Activated CD4-positive, alpha-beta T cell treated with anti-CD3 and anti-CD28 coated beads for 48 hours (primary cell): Measurements from ENCODE around the gene AKAP8L.
"Not testable (repeated sequence)": the region's sequence is repeated elsewhere in the genome, so short reads cannot be mapped to it uniquely, and the experiment has no call there.

Source experiments
- DNase-seq: peaks from one replicate; pipeline ENCODE4 v3.0.0-alpha.2; 2020

AKAP8L gene

DNA sequence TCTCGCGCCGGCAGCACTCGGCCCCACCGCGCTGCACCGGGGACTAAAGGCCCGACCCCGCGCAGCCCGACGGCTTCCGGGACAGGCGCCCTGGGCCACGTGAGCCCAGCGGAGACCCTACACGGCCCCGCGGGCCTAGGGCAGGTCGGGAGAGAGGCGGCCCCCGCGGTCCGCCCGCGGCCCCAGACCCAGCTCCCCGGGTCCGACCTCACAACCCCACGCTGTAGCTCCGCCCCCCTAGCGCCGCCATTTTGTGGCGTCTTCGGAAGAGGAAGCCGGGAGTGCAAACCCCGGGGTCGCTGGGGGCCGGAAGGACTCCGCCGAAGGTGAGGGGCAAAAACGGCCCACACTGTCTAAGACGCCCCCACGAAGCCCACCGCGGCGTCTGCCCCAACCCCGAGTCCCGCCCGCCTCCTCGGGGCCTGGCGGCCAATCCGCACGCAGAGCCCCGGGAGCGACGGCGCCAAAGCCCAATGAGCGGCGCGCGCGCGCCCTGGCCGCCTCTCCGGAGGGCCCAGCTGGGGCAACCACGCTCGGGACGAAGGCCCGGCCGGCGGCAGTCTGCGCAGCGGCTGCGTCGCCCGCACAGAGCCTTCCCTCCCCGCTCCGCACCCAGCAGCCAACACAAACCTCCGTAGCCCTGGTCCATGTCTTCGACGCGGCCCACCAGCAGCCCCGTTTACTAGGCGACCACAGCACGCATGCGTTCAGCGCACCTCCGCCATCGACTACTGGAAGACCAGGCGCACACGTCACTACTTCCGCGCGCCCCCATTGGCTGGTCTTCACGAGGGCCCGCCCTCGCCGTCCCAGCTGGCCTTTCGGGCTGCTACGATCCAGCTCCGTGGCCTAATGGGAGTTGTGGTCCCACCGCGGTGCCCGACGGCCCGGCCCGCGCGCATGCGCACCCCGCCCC lies 39.4 kb downstream of the AKAP8L start, which contains the start of gene AKAP8:
TSS of gene AKAP8 (minus strand) at position 705 of the 916 bp plus-strand sequence. CDS start at position 649, 56 bp downstream.
- peak; percentile 98 for DNase-seq

DNA sequence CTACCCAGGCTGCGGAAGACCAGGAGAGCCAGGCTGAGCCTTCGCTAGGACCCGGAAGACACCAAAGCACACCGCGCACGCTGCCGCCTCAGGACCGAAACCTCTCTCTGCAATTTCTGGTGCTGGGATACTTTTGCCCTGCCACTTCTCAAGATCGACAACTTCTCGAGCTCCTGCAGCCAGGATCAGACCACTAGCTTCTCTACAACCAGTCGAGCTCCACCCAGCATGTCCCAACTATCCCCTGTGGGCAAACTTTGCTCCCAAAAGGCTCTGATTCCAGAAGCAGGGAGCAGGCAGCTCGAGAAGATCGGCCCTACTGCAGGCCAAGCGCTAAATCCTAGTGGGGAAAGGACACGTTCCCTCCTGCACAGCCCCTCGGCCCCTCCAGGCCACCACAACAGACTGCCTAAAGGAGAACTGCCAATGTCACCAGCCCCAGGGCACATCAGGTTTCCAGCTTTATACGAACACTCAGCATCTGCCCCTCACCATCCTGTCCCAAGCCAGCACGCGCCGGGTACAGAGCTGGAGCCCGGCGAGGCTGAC lies 40.2 kb downstream of the AKAP8L start:
- peak; percentile 74 for DNase-seq

DNA sequence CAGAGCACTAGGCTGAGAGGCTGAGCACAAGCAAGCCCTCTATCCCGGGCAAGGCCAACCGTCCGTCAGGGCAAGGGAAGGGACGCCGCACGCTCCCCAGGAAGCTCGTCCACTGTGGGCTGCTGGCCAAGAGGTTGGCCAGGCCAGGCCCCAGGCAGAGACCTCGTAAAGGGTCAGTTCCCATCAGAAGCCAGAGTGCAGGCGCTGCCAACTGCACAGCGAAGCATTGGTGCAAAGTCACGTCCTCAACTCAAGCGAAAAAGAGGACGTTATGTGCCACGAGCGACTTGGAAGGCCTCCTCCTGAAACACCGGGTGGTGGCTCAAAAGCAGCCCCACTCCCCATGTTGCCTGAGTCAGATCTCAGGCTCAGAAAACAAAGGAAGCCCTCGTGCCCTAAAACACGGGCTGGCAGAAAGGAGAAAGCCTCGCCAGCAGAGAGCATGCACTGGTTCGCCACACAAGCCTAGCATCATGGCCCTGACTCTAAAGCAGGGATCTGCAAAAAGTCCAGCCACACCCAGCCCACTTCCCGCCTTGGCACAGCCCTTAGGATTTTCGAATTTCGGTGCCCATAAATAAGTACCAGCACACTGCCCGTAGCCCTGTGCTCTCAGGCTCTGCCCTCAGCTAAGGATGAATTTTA lies 43.9 kb downstream of the AKAP8L start:
- no peak for DNase-seq

DNA sequence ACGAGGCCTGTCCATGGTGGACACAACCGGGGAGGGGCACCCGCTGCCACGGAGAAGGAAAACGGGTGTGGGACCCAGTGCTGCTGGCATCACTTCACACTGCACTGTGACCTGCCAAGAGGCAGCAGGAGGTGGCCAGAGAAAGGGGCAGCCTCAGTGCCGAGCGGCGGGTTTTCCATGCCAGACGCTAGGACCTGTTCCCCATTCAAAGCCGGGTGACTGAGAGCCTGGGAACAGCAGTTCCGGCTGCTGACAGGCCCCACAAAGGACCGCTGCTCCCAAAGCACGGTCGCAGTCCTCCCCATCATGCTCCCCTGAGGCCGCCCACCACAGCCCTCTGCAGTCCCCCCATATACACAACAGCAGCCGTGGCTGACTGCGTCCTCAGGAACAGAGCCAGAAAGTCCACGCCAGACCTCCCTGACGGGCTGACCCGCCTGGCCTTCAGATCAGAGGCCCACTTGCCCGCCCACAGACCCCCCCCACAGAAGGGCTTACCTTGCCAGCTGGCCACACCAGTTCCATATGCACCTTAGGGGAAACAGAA lies 44.6 kb downstream of the AKAP8L start:
- no peak for DNase-seq

DNA sequence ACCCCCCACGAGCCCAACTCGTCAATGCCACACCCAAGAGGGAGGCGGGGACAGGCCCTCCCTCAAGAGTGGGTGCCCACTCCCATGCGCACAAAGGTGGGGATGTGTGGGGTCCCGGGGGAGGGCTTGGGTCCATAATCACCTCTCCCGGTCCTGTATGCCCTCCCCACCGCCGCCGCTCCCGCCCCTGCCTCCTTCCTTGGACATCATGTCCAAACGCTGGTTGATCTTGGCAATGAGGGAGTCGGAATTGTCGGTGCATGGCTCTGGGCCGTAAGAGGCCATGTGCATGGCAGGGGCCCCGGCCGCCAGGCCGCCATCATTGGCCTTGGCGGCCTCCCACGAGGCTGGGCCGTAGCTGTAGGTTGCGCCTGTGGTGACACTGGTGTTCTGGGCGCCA lies 45.1 kb downstream of the AKAP8L start:
- no peak for DNase-seq

DNA sequence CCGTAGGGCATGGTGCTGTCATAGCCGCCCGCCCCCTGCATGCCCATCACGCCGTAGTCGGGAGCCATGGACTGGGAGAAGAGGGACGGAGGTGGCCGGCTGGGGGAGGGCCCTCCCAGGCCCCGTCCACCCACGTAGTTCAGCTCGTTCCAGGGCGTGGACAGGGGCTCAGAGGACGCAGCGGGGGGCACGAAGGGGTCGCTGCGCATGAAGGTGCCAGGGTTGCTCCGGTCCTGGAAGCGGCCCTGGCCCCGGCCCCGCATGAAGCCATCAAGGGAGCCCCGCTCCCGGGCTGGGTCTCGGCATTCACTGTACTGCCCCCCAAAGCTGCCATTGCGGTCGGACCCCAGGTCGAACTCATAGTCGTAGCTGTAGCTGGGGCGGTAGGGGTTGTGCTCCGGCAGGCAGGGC lies 45.9 kb downstream of the AKAP8L start:
- no peak for DNase-seq

DNA sequence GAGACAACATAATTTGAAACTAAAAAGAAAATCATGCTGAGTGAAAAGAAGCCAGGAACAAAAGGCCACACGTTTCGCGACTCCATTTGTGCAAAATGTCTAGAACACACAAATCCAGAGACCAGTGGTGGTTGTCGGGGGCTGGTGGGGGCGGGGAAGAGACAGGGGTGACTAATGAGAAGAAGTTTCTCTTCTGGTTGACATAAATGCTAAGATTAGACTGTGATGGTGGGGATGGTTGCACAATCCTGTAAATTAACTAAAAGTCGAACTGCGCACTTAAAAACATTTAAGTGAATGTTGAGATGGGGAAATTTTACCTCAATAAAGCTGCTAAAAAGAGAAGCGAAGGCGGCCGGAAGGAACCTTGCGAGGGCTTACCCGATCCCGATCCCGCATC lies 46.3 kb downstream of the AKAP8L start:
- peak; percentile 42 for DNase-seq

DNA sequence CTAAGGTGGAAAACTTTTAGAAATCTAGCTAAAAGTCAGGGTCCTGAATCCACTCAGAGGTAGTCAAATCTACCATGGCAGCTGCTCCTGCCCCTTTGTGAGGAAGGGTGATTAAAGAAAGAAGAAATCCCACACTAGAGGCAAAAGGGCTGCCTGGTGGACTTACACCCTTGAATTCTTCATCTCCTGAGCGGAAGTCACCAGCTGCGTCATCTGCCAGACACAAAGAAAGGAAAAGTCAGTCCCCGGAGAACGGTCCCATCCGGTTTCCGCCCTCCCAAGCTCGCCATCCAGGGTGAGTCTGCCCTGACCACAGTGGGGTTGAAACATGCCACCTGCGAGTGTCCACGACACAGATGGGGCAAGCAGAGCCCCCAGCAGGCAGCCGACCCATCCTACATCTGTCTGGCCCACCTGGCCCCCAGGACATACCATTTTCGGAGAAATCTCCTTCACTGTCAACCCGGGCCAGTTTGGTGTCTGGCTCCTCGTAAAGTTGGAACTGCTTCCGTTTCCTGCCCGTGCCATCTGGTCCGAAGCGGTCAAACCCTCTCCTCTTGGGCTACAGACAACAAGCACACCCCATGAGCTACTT lies 46.9 kb downstream of the AKAP8L start:
- no peak for DNase-seq

DNA sequence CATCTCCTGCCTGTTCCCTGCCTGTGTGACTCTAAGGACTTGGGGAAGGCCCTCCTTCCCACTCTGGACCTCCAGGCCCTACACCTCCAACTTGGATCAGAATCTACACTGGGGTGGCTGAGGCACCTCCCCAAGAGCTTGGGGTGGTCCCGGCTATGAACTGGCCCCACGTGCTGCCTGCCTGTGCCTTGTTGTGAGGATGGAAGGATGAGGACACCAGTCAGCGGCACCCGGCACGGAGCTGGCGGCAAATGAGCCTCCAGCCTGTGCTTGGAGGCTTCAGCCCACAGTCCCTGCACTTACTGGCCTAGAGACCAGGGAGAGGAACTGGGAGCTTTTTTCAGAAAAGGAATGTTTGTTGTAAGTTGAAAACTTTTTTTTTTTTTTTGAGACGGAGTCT lies 47.7 kb downstream of the AKAP8L start:
- DNase-seq = no peak

DNA sequence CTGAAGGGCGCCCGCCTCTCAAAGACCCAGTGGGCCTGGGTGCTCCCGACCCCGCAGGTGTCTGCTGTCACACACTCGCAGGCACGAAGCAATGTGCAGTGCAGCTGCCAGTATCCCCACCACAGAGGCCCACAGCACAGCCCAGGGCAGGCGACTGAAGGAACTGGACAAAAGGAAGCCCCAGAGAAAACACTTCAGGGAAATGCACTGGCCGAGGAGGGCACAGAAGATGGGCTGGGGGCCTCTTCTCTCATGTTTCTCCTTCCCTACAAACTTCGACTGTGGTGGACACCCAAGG lies 49.2 kb downstream of the AKAP8L start:
- no peak for DNase-seq

DNA sequence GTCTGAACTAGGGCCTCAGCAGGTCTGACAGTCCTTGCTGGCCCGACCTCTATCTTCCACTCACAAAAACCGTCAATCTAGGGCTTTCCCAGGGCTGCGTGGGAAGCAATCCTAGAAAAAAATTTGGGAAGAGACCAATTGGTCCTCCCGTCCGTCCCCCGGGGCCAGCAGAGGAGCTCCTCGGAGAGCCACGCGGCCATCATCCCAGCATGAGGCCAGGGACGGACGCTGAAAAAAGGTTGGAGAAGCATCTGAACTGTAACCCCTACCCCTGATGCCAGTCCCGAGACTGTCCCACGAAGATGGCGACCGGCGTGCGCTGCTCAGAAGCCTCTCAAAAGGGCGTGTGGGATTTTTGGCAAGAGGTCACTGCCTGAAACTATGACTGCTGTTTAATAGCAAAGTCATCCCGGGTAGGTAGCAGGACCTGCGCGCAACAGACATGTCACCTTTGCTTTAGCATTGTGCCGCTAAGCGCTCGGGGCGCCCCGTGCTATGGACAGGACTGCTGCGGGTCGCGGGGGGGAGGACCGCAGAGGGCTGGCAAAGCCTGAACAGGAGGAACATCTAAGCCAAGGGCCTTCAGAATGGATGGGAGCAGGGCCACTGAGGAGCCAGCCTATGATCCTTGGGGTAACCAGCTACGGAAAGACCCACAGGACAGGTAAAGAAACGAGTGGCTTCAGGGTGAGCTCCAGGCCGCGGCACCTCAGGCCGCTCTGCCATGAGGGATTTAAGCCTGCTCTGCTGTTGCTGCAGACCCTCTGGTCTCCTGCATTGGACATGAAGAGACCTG lies 49.8 kb downstream of the AKAP8L start:
- DNase-seq = no peak

DNA sequence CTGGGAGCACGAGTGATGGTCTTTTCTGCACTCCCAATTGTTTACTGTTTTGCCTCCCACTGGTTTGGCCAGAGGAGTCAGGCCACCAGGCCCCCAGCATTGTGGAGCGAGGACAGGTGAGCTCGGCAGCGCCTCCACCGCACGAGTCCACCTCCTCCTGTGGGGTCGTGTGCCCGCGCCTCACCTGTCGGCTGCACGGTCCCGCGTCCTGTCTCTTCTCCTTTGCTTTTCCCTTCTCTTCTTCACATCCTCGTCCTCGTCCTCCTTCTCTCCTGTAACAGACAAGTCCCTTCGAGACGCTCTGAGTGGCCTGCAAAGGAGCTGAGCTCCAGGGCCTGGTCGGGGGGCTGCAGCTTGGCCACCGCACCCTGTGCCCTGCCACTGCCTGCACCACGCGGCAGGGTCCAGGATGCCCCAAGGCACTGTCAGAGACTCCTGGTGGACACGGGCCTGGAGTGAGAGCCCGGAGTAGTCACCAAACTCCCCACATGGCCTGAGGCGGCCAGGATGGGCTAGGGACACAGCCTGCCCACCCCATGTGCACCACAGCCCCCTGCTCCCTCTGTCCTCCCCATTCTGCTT lies 50.6 kb downstream of the AKAP8L start:
- no peak for DNase-seq

DNA sequence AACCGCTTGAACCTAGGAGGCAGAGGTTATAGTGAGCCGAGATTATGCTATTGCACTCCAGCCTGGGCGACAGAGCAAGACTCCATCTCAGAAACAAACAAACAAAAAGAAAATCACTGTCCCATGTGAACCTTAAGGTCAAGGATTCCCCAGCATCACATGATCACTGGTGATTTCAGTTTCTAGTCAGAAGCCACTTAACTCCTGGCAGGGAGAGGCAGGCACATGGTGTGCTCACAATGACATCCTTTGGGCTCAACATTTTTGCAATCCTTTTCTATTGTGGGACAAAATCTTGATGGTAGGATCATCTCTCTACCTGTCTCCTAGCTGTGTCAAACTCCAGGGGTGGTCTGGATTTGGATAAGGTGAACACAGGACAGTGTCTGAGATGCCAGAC lies 51.3 kb downstream of the AKAP8L start:
- DNase-seq = no peak

DNA sequence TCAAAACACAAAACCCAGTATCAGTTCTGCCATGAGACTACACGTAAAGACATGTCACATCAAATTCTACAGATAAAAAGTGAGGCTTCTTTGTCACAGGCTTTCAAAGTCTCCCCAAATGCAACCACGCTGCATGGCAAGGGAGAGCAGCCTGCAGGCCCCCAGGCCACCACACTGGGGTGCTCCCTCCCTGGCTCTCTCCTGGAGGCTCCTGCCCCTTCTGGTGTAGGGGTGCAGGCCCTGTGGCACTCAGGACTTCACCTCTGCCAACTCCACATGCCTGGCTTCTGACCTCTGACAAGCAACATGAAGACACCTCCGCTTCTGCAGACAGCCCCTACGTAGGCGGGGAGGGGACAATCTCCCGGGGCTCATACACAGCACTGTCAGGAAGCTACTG lies 53.5 kb downstream of the AKAP8L start:
- DNase-seq = peak; percentile 22

DNA sequence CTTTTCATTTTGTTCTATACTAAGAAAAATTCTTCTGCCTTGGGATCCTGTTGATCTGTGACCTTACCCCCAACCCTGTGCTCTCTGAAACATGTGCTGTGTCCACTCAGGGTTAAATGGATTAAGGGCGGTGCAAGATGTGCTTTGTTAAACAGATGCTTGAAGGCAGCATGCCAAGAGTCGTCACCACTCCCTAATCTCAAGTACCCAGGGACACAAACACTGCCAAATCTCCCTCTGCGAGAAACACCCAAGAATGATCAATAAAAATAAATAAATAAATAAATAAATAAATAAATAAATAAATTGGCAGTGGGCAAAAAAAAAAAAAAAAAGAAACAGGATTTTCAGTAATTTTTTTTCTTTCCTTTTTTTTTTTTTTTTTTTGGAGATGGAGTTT lies 55.0 kb downstream of the AKAP8L start:
- not testable (repeated sequence) for DNase-seq

DNA sequence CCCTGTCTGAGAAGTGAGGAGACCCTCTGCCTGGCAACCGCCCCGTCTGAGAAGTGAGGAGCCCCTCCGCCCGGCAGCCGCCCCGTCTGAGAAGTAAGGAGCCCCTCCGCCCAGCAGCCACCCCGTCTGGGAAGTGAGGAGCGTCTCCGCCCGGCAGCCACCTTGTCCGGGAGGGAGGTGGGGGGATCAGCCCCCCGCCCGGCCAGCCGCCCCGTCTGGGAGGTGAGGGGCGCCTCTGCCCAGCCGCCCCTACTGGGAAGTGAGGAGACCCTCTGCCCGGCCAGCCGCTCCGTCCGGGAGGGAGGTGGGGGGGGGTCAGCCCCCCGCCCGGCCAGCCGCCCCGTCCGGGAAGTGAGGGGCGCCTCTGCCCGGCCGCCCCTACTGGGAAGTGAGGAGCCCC lies 55.7 kb downstream of the AKAP8L start:
- not testable (repeated sequence) for DNase-seq

DNA sequence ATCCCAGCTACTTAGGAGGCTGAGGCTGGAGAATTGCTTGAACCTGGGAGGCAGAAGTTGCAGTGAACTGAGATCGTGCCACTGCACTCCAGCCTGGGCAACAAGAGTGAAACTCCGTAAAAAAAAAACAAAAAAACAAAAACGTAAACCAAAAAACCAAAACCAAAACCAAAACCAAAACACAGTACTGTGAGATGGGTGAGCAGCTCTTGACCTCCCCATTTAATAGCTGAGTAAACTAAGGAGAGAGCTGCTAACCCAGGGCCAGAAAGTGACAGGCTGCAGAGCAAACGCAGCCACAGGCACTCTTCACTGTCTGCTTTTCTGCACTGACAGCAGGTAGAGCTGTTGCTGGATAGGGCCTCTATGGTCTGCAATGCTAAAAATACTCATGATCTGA lies 58.8 kb downstream of the AKAP8L start:
- not testable (repeated sequence) for DNase-seq

DNA sequence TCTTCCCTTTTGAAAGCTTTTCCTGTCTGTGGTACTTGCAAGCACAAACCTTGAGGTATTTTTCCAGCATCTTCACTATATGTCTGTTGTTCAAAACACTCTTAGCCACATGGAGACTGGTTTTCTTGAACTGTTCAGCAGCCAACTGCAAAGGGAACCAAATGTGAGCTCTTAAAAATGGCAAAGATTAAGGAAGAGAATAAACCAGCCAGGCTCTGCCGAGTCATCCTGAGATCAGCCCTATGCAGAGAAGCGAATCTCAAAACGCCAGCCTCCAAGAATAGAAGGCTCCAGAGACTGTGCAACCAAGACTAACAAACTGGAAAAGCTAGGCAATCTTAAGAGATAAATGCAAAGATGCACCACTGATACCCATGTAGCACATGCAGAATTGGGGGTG lies 59.9 kb downstream of the AKAP8L start:
- no peak for DNase-seq

DNA sequence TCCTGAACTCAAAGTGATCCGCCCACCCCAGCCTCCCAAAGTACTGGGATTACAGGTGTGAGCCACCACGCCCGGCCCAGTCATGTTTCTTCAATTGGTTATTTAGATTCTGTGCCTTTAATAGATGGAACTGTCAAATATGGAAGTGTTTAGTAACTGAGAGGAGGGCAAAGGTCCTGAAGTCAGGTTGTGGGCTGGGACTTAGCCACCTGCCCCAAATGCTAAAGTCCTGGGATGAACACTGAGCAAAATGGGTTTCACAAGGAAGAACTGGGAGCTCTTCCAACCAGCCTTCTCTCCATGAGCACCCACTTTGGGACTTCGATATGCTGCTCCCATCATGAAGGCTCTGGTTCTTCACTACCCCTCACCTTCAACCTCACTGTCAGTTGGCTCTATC lies 60.9 kb downstream of the AKAP8L start:
- DNase-seq = no peak

DNA sequence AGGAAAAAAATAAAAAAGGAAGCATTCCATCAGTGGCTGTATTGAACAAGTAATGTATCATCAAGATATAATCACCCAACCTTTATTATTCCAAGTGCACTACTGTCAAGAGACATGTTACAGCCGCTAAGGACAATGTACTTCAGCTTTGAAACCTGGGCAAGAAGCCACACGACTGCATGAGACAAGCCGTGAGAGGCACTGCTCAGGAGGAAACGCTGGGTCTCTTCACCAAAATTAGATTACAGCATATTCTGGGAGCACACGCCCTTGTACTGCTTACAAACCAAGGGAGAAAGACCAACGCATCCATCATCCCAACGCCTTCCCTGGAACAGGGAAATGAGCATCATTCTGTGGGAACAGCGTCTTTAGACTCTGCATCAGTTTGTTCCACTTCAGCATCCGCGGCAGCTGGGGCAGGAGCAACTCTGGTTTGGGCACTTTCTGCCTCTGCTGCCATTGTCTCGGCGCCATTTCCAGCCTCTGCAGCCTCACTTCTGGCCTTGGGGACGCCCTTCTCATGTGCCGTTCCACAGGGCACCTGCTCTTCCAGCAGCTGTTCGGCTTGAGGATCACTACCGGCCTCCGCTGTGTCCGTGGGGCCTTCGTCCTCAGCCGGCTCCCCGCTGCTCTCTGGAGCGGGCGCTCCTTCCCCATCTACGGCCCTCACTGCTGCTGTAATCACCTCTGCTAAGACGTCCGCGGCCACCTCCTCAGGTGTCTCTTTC lies 64.1 kb downstream of the AKAP8L start:
- DNase-seq = no peak

DNA sequence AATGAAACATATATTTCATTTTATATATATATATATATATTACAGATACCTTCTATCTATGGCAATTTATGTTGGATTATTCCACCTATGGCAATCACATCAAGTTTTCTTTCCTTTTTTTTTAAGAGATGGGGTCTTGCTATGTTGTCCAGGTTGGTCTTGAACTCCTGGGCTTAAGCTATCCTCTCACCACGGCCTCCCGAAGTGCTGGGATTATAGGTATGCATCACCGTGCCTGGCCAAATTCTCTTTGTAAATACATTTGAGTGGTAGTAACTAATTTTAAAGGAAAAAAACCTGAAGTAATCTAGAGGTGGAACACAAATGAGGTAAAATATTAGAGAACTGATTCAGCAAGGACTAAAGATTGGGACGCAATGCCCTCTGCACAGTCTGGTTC lies 64.9 kb downstream of the AKAP8L start:
- DNase-seq = no peak

DNA sequence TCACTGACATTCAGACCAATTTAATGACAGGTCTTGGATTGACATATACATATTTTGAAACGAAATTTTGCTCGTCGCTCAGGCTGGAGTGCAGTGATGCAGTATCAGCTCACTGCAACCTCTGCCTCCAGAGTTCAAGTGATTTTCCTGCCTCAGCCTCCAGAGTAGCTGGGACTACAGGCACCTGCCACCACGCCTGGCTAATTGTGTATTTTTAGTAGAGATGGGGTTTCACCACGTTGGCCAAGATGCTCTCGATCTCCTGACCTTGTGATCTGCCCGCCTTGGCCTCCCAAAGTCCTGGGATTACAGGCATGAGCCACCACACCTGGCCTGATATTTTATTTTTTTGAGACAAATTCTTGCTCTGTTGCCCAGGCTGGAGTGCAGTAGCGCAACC lies 66.3 kb downstream of the AKAP8L start:
- DNase-seq = not testable (repeated sequence)
